Neural progenitor cell (in vitro differentiated cells): ENCODE measurements around the gene CLEC1A. TPM values are rescaled to one million over a fixed set of nuclear protein-coding genes. Genes with fewer than 3 reads are reported as not detected.

ENCODE experiments used
- DNase-seq: peaks from one replicate; pipeline ENCODE4 v3.0.0-alpha.2; 2016; ENCODE audit warnings: low spot score
- H2AFZ ChIP-seq: fragments of 200-600 bp; sonication (generic); replicated peaks from 2 replicates; pipeline ENCODE4 v1.6.1; 2016; ENCODE audit warnings: antibody characterized with exemption
- H3F3A ChIP-seq: fragments of 200-600 bp; sonication (generic); 2 replicates; pipeline ENCODE4 v1.6.1; 2016; ENCODE audit warnings: antibody characterized with exemption, low read depth
- H3K27ac ChIP-seq: fragments of 200-600 bp; sonication (generic); 2 replicates; pipeline ENCODE4 v1.5.1; 2016; ENCODE audit warnings: mild to moderate bottlenecking
- H3K27me3 ChIP-seq: fragments of 200-600 bp; sonication (generic); 2 replicates; pipeline ENCODE4 v1.6.1; 2016; ENCODE audit warnings: mild to moderate bottlenecking, moderate library complexity
- H3K36me3 ChIP-seq: fragments of 200-600 bp; sonication (generic); 2 replicates; pipeline ENCODE4 v1.5.1; 2016
- H3K4me1 ChIP-seq: fragments of 200-600 bp; sonication (generic); 2 replicates; pipeline ENCODE4 v1.6.1; 2016; ENCODE audit warnings: mixed run types
- H3K4me2 ChIP-seq: fragments of 200-600 bp; sonication (generic); 2 replicates; pipeline ENCODE4 v1.6.1; 2016
- H3K4me3 ChIP-seq: fragments of 200-600 bp; sonication (generic); 2 replicates; pipeline ENCODE4 v1.5.1; 2016
- H3K79me2 ChIP-seq: fragments of 200-600 bp; sonication (generic); 2 replicates; pipeline ENCODE4 v1.6.1; 2016; ENCODE audit warnings: low read depth
- H3K9ac ChIP-seq: fragments of 200-600 bp; sonication (generic); 2 replicates; pipeline ENCODE4 v1.6.1; 2016
- H3K9me3 ChIP-seq: fragments of 200-600 bp; sonication (generic); 2 replicates; pipeline ENCODE4 v1.5.1; 2016; ENCODE audit warnings: low read depth
- H4K20me1 ChIP-seq: fragments of 200-600 bp; sonication (generic); 2 replicates; pipeline ENCODE4 v1.6.1; 2016; ENCODE audit warnings: low read depth
- H3K27ac Mint-ChIP-seq: 3 replicates; pipeline ENCODE4 v1.8.0; 2021; ENCODE audit warnings: mixed read lengths
- H3K27me3 Mint-ChIP-seq: 2 replicates; pipeline ENCODE4 v1.8.0; 2022; ENCODE audit warnings: low read depth, mild to moderate bottlenecking, inconsistent platforms, moderate library complexity, mixed read lengths; ENCODE audit not compliant: insufficient read depth
- H3K36me3 Mint-ChIP-seq: 3 replicates; pipeline ENCODE4 v1.8.0; 2021; ENCODE audit warnings: mixed read lengths
- H3K4me1 Mint-ChIP-seq: 3 replicates; pipeline ENCODE4 v1.8.0; 2021; ENCODE audit warnings: mixed read lengths
- H3K4me3 Mint-ChIP-seq: 3 replicates; pipeline ENCODE4 v1.8.0; 2021; ENCODE audit warnings: mild to moderate bottlenecking, moderate library complexity, mixed read lengths
- H3K9me3 Mint-ChIP-seq: 3 replicates; pipeline ENCODE4 v1.8.0; 2020; ENCODE audit warnings: mixed read lengths
- EZH2 ChIP-seq: fragments of 200-600 bp; sonication (generic); IDR thresholded peaks from 2 replicates; pipeline ENCODE4 v1.6.1; 2017; ENCODE audit warnings: antibody characterized with exemption, mild to moderate bottlenecking, moderate library complexity
- EZH2phosphoT487 ChIP-seq: fragments of 200-600 bp; sonication (generic); IDR thresholded peaks from 2 replicates; pipeline ENCODE4 v1.6.1; 2017; ENCODE audit warnings: antibody characterized with exemption
- total RNA-seq: library from RNA; depleted of rRNA; stranded (reverse); fragments of >200 nt; gene quantifications from 2 replicates; pipeline ENCODE4 v1.2.3, GENCODE V29; 2015; ENCODE audit warnings: low replicate concordance
- TF ChIP-seq, protein P1 (sequence below): fragments of 200-600 bp; sonication (generic); IDR thresholded peaks from 2 replicates; pipeline ENCODE4 v1.5.1; 2017; ENCODE audit warnings: antibody characterized with exemption, mild to moderate bottlenecking

Gene CLEC1A
- total RNA-seq, 1 donor from 2014 or later, result not detected

DNA sequence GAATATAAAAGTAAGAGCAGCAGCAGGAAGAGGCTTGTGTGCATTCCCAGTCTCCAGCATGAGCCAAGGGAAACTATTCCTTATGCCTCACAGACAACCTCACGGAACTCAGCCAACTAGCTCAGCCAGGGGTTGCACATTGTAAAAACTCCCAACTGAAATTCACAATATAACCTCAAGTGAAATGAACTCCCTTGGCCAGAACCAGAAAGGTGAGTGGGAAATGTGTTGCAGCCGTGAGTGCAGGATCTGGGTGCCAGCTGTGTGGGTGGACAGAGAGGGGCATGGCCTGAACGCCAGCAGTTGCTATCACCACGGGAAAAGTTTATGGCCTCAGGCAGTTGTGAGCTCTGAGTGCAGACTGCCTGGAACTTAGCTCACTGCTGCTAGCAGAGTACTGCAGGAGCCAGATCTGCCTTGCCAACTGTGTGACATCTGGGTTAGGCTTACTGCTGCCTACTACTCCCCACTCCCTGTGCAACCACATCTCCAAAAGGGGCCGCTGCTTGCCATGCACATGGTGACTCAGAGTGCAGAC is 2.3 kb upstream of the CLEC1A start:
- TF ChIP-seq EZH2phosphoT487, result no peak
- no peak for TF ChIP-seq EZH2
- TF ChIP-seq, protein P1, sequence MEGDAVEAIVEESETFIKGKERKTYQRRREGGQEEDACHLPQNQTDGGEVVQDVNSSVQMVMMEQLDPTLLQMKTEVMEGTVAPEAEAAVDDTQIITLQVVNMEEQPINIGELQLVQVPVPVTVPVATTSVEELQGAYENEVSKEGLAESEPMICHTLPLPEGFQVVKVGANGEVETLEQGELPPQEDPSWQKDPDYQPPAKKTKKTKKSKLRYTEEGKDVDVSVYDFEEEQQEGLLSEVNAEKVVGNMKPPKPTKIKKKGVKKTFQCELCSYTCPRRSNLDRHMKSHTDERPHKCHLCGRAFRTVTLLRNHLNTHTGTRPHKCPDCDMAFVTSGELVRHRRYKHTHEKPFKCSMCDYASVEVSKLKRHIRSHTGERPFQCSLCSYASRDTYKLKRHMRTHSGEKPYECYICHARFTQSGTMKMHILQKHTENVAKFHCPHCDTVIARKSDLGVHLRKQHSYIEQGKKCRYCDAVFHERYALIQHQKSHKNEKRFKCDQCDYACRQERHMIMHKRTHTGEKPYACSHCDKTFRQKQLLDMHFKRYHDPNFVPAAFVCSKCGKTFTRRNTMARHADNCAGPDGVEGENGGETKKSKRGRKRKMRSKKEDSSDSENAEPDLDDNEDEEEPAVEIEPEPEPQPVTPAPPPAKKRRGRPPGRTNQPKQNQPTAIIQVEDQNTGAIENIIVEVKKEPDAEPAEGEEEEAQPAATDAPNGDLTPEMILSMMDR, result no peak
- Histone ChIP-seq H3K4me2 (no peak overlapping the region), H3K27me3 (no peaks in the 10 kb centered on the region), H3K9ac (no peak overlapping the region), H3K4me3 (no peak overlapping the region), H3K27ac (no peak overlapping the region), H3K9me3 (no peaks in the 10 kb centered on the region), H3F3A (peaks cover 7% of the 10 kb centered on the region), H2AFZ (no peak overlapping the region), H3K36me3 (no peaks in the 10 kb centered on the region), H3K79me2 (no peaks in the 10 kb centered on the region), H3K4me1 (peaks cover 8% of the 10 kb centered on the region), H4K20me1 (no peaks in the 10 kb centered on the region)
- H3K36me3 Mint-ChIP-seq, result no peaks in the 10 kb centered on the region
- H3K27ac Mint-ChIP-seq, result no peak overlapping the region
- peaks cover 7% of the 10 kb centered on the region for H3K9me3 Mint-ChIP-seq
- H3K4me1 Mint-ChIP-seq, result peaks cover 14% of the 10 kb centered on the region
- no peak overlapping the region for H3K4me3 Mint-ChIP-seq
- DNase-seq, result no peak
- H3K27me3 Mint-ChIP-seq, result peaks cover 2% of the 10 kb centered on the region

GRCh38 chr12:10097521-10097920 is 1.3 kb downstream of the CLEC1A start:
- Histone ChIP-seq H3K9ac (no peak overlapping the region), H2AFZ (peak overlapping the region; percentile 45), H3K79me2 (no peaks in the 10 kb centered on the region), H3K9me3 (no peaks in the 10 kb centered on the region), H3K27me3 (no peaks in the 10 kb centered on the region), H3K4me3 (no peak overlapping the region), H3F3A (peaks cover 7% of the 10 kb centered on the region), H3K27ac (no peak overlapping the region), H3K36me3 (no peaks in the 10 kb centered on the region), H3K4me2 (no peak overlapping the region), H3K4me1 (peaks cover 8% of the 10 kb centered on the region), H4K20me1 (no peaks in the 10 kb centered on the region)
- Mint-ChIP-seq H3K27me3 (no peaks in the 10 kb centered on the region), H3K9me3 (no peaks in the 10 kb centered on the region), H3K27ac (no peak overlapping the region), H3K4me3 (no peak overlapping the region), H3K4me1 (peaks cover 14% of the 10 kb centered on the region), H3K36me3 (no peaks in the 10 kb centered on the region)
- no peak for DNase-seq
- TF ChIP-seq EZH2phosphoT487, result no peak
- TF ChIP-seq EZH2, result no peak

- DNase-seq, result no peak
- no peak overlapping the region for H2AFZ ChIP-seq
- Mint-ChIP-seq H3K9me3 (no peaks in the 10 kb centered on the region), H3K4me1 (peaks cover 14% of the 10 kb centered on the region), H3K27ac (no peak overlapping the region), H3K27me3 (peaks cover under 1% of the 10 kb centered on the region), H3K4me3 (no peak overlapping the region), H3K36me3 (no peaks in the 10 kb centered on the region)
- TF ChIP-seq, protein P1, result no peak
- TF ChIP-seq EZH2 (no peak), EZH2phosphoT487 (no peak)
- H3K9me3 ChIP-seq, result no peaks in the 10 kb centered on the region
- no peaks in the 10 kb centered on the region for H3K36me3 ChIP-seq
- H3K27me3 ChIP-seq, result no peaks in the 10 kb centered on the region
- H3K4me2 ChIP-seq, result no peak overlapping the region
- no peak overlapping the region for H3K9ac ChIP-seq
- H3K79me2 ChIP-seq, result no peaks in the 10 kb centered on the region
- H3K27ac ChIP-seq, result no peak overlapping the region
- H3F3A ChIP-seq, result peaks cover 7% of the 10 kb centered on the region
- peaks cover 8% of the 10 kb centered on the region for H3K4me1 ChIP-seq
- no peak overlapping the region for H3K4me3 ChIP-seq
- H4K20me1 ChIP-seq, result no peaks in the 10 kb centered on the region
Measured at GRCh38 chr12:10095971-10096370, 2.8 kb downstream of the CLEC1A start.

GRCh38 chr12:10094646-10095395 is 4.0 kb downstream of the CLEC1A start:
- H3K27me3 ChIP-seq, result no peaks in the 10 kb centered on the region
- Mint-ChIP-seq H3K27ac (no peak overlapping the region), H3K4me1 (peaks cover 20% of the 10 kb centered on the region), H3K36me3 (no peaks in the 10 kb centered on the region), H3K4me3 (no peak overlapping the region), H3K9me3 (no peaks in the 10 kb centered on the region), H3K27me3 (peaks cover 3% of the 10 kb centered on the region)
- H2AFZ ChIP-seq, result no peak overlapping the region
- H3K9me3 ChIP-seq, result no peaks in the 10 kb centered on the region
- no peak overlapping the region for H3K4me2 ChIP-seq
- no peaks in the 10 kb centered on the region for H4K20me1 ChIP-seq
- peaks cover 9% of the 10 kb centered on the region for H3K4me1 ChIP-seq
- H3K79me2 ChIP-seq, result no peaks in the 10 kb centered on the region
- H3K9ac ChIP-seq, result no peak overlapping the region
- no peak overlapping the region for H3K4me3 ChIP-seq
- DNase-seq, result no peak
- TF ChIP-seq, protein P1, result no peak
- TF ChIP-seq EZH2phosphoT487 (no peak), EZH2 (no peak)
- H3K36me3 ChIP-seq, result no peaks in the 10 kb centered on the region
- no peak overlapping the region for H3K27ac ChIP-seq
- H3F3A ChIP-seq, result peaks cover 7% of the 10 kb centered on the region
